GM13976 (cell line): Measurements from ENCODE around the gene MID1.

Source experiments
- DNase-seq: peaks from one replicate; pipeline ENCODE4 v3.0.0; 2012; ENCODE audit warnings: low spot score
- in situ Hi-C: fragments of 300-500 bp; cut with MboI; formaldehyde crosslinking; loops from one replicate; pipeline ENCODE4 v1.12.0; 2022; ENCODE audit warnings: low sequenced_read_pairs, mixed read lengths, inconsistent platforms; ENCODE audit not compliant: unreplicated experiment
- TF ChIP-seq, protein P1 (sequence below): IDR thresholded peaks from 2 replicates; pipeline ENCODE4 v1.5.1; 2012; ENCODE audit warnings: borderline replicate concordance, mild to moderate bottlenecking; ENCODE audit not compliant: insufficient read depth; ENCODE audit errors: extremely low read depth, missing control alignments, control extremely low read depth

MID1 gene

DNA sequence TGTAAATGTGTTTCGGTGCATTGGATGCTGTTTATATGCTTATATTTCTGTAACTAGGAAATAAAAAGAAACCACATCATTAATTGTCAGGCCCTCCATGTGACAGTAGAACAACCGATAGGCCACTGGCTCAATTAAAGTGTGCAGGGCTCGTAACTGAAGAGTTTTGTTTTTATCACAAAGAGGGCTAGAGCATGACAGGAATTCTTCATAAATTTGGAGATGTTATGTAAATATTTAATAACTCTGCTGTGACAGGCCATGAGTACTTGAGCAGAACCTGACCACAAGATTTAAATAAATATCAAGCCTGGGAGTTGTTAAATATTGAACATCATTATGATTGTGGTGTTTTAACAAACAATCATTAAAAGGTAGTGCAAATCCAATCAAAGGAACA is 55.9 kb downstream of the MID1 start:
- in situ Hi-C loops: no loop called here
- DNase-seq: no peak

DNA sequence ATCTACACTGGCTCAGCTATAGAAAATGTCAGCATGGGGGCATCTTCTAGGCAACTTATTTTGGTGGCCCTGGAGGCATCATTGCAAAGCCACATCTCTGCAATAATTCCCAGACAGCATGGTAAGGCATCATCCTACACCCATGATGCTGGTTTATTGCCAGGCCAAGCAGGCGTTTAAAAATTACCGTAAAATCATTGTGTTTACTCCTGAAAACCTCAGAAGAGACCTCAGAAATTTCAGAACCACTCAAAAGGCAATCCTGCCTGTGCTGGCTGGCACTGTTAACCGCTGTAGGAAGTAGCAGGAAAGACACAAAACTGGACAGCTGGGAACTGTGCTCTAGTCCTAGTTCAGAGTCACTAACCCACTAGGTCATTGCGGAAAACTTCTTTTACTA is 63.2 kb downstream of the MID1 start:
- in situ Hi-C loops: no loop called here
- no peak for DNase-seq
- TF ChIP-seq, protein P1, sequence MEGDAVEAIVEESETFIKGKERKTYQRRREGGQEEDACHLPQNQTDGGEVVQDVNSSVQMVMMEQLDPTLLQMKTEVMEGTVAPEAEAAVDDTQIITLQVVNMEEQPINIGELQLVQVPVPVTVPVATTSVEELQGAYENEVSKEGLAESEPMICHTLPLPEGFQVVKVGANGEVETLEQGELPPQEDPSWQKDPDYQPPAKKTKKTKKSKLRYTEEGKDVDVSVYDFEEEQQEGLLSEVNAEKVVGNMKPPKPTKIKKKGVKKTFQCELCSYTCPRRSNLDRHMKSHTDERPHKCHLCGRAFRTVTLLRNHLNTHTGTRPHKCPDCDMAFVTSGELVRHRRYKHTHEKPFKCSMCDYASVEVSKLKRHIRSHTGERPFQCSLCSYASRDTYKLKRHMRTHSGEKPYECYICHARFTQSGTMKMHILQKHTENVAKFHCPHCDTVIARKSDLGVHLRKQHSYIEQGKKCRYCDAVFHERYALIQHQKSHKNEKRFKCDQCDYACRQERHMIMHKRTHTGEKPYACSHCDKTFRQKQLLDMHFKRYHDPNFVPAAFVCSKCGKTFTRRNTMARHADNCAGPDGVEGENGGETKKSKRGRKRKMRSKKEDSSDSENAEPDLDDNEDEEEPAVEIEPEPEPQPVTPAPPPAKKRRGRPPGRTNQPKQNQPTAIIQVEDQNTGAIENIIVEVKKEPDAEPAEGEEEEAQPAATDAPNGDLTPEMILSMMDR: no peak

More for the DNA sequence above, 55.9 kb downstream of the MID1 start:
- TF ChIP-seq, protein P1: no peak

DNA sequence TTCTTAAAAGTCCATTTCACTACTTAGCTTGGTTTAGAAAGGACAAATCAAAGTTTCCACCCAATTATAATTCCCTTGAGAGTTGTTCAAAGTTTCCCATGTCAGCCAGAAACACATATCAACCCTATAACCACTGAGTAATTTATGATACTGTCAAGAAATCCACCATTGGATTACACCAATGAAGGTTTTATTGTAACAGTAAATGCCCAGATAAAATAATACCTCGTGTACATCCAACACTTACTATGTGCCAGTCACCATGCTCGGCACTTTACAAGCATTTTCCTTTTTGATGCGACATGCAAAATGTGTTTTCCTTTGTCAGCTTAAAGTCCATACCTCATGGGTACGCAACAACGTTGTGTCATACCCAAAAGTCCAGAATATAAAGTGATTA is 64.0 kb downstream of the MID1 start:
- no peak for DNase-seq
- TF ChIP-seq, protein P1: no peak
- in situ Hi-C loops: no loop called here

DNA sequence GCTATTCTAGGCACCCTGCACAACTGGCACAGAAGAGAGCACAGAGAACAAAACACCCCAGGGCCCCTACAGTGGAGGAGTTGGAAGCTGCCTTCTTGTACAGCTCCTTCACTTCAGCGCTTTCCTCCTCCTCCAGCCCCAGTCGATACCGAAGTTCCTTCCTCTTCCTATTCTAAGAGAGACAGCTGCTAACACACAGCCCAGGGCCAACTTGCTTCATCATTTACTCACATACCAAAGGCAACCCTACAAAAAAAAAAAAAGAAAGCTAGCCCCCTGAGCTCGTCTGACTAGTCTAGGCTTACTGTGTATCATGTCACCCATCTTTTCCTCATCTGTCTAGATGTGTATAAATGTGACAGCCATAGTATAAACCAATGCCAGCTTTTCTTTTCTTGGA is 64.5 kb downstream of the MID1 start:
- DNase-seq: no peak
- TF ChIP-seq, protein P1: no peak
- in situ Hi-C loops: no loop called here

DNA sequence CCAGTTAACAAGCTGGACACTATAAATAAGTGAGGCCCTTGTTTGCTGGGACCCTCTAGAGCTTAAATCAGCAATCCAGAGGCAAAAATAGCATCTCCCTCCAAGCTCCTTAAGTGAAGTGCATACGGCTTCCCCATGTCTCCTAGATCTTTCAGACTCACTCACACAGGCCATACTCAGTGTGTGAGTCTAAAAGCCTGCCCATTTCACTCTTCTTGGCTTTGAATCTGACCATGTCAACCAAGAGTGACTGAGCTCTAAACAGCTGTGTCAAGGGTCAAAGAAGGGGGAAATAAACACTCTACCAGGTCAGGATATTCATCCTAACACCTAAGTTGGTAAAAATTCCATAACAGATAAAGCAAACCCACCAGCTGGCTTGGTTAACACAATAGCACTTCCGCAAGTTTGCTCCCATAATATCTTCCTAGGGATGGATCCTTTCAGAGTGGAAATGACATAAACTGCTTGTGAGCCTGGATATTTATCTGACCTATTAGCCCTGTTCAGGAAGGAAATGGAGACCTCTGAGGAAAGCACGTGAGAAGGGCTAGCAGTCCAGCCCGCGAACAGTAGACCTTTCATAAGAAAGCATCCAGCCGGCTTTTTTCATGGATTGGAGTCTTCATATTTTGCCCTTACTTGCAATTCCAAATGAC is 65.6 kb downstream of the MID1 start:
- in situ Hi-C loops: no loop called here
- TF ChIP-seq, protein P1: no peak
- DNase-seq: no peak

DNA sequence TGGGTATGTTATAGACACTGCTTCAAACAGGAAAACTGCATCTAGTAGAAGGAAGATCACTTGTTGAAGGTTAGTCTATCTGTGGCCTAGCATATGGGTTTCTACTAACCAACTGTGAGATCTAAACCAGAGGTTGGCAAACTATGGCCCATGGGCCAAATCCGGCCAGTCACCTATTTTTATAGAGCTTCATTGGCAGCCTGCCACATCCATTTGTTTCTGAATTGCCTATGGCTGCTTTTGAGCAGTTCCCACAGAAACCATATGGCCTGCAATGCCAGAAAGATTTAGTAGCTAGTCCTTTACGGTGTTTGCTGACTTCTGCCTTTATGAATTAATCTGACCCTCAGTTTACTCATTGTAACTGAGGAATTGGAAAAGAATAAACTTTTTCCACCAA is 71.1 kb downstream of the MID1 start:
- in situ Hi-C loops: no loop called here
- TF ChIP-seq, protein P1: no peak
- DNase-seq: no peak
